ENCODE results near the gene PRPF38B.

Gene PRPF38B

GRCh38 chr1:108691942-108692723 lies at the start of gene PRPF38B:
TSS of gene PRPF38B (plus strand) at chr1:108692310. CDS start at chr1:108692592, 282 bp downstream.
- Mint-ChIP-seq H3K9me3 (no peaks in the 10 kb centered on the region), H3K27me3 (ENCODE audit: low read depth) (peaks cover 9% of the 10 kb centered on the region), H3K4me3 (peak within 1 kb of the TSS; percentile 100), H3K27ac (peak within 1 kb of the TSS; percentile 100), H3K4me1 (ENCODE audit: low read depth) (peaks cover 25% of the 10 kb centered on the region), H3K36me3 (ENCODE audit: low read depth) (peaks cover 41% of the 10 kb centered on the region)
- DNase-seq (ENCODE audit: low spot score) = peak; percentile 94

- Mint-ChIP-seq H3K36me3 (ENCODE audit: low read depth) (peaks cover 41% of the 10 kb centered on the region), H3K4me1 (ENCODE audit: low read depth) (peaks cover 67% of the 10 kb centered on the region), H3K9me3 (peaks cover 15% of the 10 kb centered on the region), H3K27ac (peak overlapping the region; percentile 87), H3K27me3 (ENCODE audit: low read depth) (no peaks in the 10 kb centered on the region), H3K4me3 (peak overlapping the region; percentile 31)
- peak; percentile 44 for DNase-seq (ENCODE audit: low spot score)
Observed at GRCh38 chr1:108643492-108644335, 48.4 kb upstream of the PRPF38B start.

- DNase-seq (ENCODE audit: low spot score) = peak; percentile 37
- no peaks in the 10 kb centered on the region for H3K27me3 Mint-ChIP-seq (ENCODE audit: low read depth)
- peaks cover 64% of the 10 kb centered on the region for H3K4me1 Mint-ChIP-seq (ENCODE audit: low read depth)
- peak overlapping the region; percentile 78 for H3K4me3 Mint-ChIP-seq
- H3K36me3 Mint-ChIP-seq (ENCODE audit: low read depth) = peaks cover 41% of the 10 kb centered on the region
- H3K27ac Mint-ChIP-seq = peak overlapping the region; percentile 99
- peaks cover 11% of the 10 kb centered on the region for H3K9me3 Mint-ChIP-seq
Observed at GRCh38 chr1:108644984-108645383, 47.1 kb upstream of the PRPF38B start.

GRCh38 chr1:108645564-108646184 lies 46.4 kb upstream of the PRPF38B start:
- peaks cover 58% of the 10 kb centered on the region for H3K4me1 Mint-ChIP-seq (ENCODE audit: low read depth)
- H3K27ac Mint-ChIP-seq = peak overlapping the region; percentile 99
- no peaks in the 10 kb centered on the region for H3K27me3 Mint-ChIP-seq (ENCODE audit: low read depth)
- no peak for DNase-seq (ENCODE audit: low spot score)
- peaks cover 39% of the 10 kb centered on the region for H3K36me3 Mint-ChIP-seq (ENCODE audit: low read depth)
- peak overlapping the region; percentile 78 for H3K4me3 Mint-ChIP-seq
- peaks cover 5% of the 10 kb centered on the region for H3K9me3 Mint-ChIP-seq

GRCh38 chr1:108646265-108646647 lies 45.9 kb upstream of the PRPF38B start:
- peaks cover 5% of the 10 kb centered on the region for H3K9me3 Mint-ChIP-seq
- peak overlapping the region; percentile 99 for H3K27ac Mint-ChIP-seq
- peaks cover 58% of the 10 kb centered on the region for H3K4me1 Mint-ChIP-seq (ENCODE audit: low read depth)
- no peaks in the 10 kb centered on the region for H3K27me3 Mint-ChIP-seq (ENCODE audit: low read depth)
- H3K4me3 Mint-ChIP-seq = peak overlapping the region; percentile 78
- no peak for DNase-seq (ENCODE audit: low spot score)
- peaks cover 43% of the 10 kb centered on the region for H3K36me3 Mint-ChIP-seq (ENCODE audit: low read depth)

GRCh38 chr1:108646648-108647269 lies 45.4 kb upstream of the PRPF38B start:
- peaks cover 55% of the 10 kb centered on the region for H3K4me1 Mint-ChIP-seq (ENCODE audit: low read depth)
- H3K36me3 Mint-ChIP-seq (ENCODE audit: low read depth) = peaks cover 46% of the 10 kb centered on the region
- no peaks in the 10 kb centered on the region for H3K27me3 Mint-ChIP-seq (ENCODE audit: low read depth)
- DNase-seq (ENCODE audit: low spot score) = peak; percentile 56
- H3K27ac Mint-ChIP-seq = peak overlapping the region; percentile 99
- H3K4me3 Mint-ChIP-seq = peak overlapping the region; percentile 78
- peaks cover 5% of the 10 kb centered on the region for H3K9me3 Mint-ChIP-seq

- Mint-ChIP-seq H3K27ac (no peak overlapping the region), H3K9me3 (peaks cover 5% of the 10 kb centered on the region), H3K4me3 (no peak overlapping the region), H3K27me3 (ENCODE audit: low read depth) (no peaks in the 10 kb centered on the region), H3K4me1 (ENCODE audit: low read depth) (peaks cover 23% of the 10 kb centered on the region), H3K36me3 (ENCODE audit: low read depth) (peaks cover 59% of the 10 kb centered on the region)
- no peak for DNase-seq (ENCODE audit: low spot score)
Observed at GRCh38 chr1:108653431-108654105, 38.5 kb upstream of the PRPF38B start.

GRCh38 chr1:108657356-108658080 lies 34.6 kb upstream of the PRPF38B start:
- H3K27ac Mint-ChIP-seq = peak overlapping the region; percentile 35
- no peak overlapping the region for H3K4me3 Mint-ChIP-seq
- peaks cover 43% of the 10 kb centered on the region for H3K4me1 Mint-ChIP-seq (ENCODE audit: low read depth)
- H3K9me3 Mint-ChIP-seq = peaks cover 5% of the 10 kb centered on the region
- H3K36me3 Mint-ChIP-seq (ENCODE audit: low read depth) = peaks cover 34% of the 10 kb centered on the region
- no peaks in the 10 kb centered on the region for H3K27me3 Mint-ChIP-seq (ENCODE audit: low read depth)
- no peak for DNase-seq (ENCODE audit: low spot score)

GRCh38 chr1:108661030-108661609 lies 31.0 kb upstream of the PRPF38B start, which contains the start of gene HENMT1:
TSS of gene HENMT1 (minus strand) at chr1:108661093. CDS start at chr1:108659884, 1,209 bp downstream.
- peaks cover 14% of the 10 kb centered on the region for H3K36me3 Mint-ChIP-seq (ENCODE audit: low read depth)
- H3K9me3 Mint-ChIP-seq = no peaks in the 10 kb centered on the region
- peak within 1 kb of the TSS; percentile 83 for H3K4me3 Mint-ChIP-seq
- H3K27me3 Mint-ChIP-seq (ENCODE audit: low read depth) = no peaks in the 10 kb centered on the region
- peaks cover 37% of the 10 kb centered on the region for H3K4me1 Mint-ChIP-seq (ENCODE audit: low read depth)
- H3K27ac Mint-ChIP-seq = peak within 1 kb of the TSS; percentile 95
- DNase-seq (ENCODE audit: low spot score) = peak; percentile 81

- peak overlapping the region; percentile 26 for H3K27ac Mint-ChIP-seq
- no peak for DNase-seq (ENCODE audit: low spot score)
- H3K36me3 Mint-ChIP-seq (ENCODE audit: low read depth) = peaks cover 3% of the 10 kb centered on the region
- H3K4me3 Mint-ChIP-seq = no peak overlapping the region
- no peaks in the 10 kb centered on the region for H3K27me3 Mint-ChIP-seq (ENCODE audit: low read depth)
- peaks cover 30% of the 10 kb centered on the region for H3K4me1 Mint-ChIP-seq (ENCODE audit: low read depth)
- H3K9me3 Mint-ChIP-seq = no peaks in the 10 kb centered on the region
Observed at GRCh38 chr1:108663074-108663473, 29.0 kb upstream of the PRPF38B start.

GRCh38 chr1:108664481-108664880 lies 27.6 kb upstream of the PRPF38B start:
- Mint-ChIP-seq H3K27ac (no peak overlapping the region), H3K4me3 (no peak overlapping the region), H3K9me3 (no peaks in the 10 kb centered on the region), H3K4me1 (ENCODE audit: low read depth) (peaks cover 23% of the 10 kb centered on the region), H3K27me3 (ENCODE audit: low read depth) (no peaks in the 10 kb centered on the region), H3K36me3 (ENCODE audit: low read depth) (peaks cover 1% of the 10 kb centered on the region)
- no peak for DNase-seq (ENCODE audit: low spot score)

- DNase-seq (ENCODE audit: low spot score) = no peak
- Mint-ChIP-seq H3K27me3 (ENCODE audit: low read depth) (no peaks in the 10 kb centered on the region), H3K4me1 (ENCODE audit: low read depth) (peaks cover 18% of the 10 kb centered on the region), H3K9me3 (no peaks in the 10 kb centered on the region), H3K27ac (no peak overlapping the region), H3K36me3 (ENCODE audit: low read depth) (peaks cover 1% of the 10 kb centered on the region), H3K4me3 (no peak overlapping the region)
Observed at GRCh38 chr1:108665067-108665466, 27.0 kb upstream of the PRPF38B start.
